ENCODE data around the gene ITPR1. TPM values are rescaled to one million over a fixed set of nuclear protein-coding genes. Genes with fewer than 3 reads are reported as not detected.

Gene ITPR1
- total and polyA plus RNA-seq, 2 of the 4 experiments (the other 2 are of a cell fraction) = 1.8 to 5.7 TPM

GRCh38 chr3:4776980-4777581 is 283.9 kb downstream of the ITPR1 start:
- no peak for ATAC-seq (ENCODE audit: low read depth)
- TF ChIP-seq MXI1 (IDR thresholded peaks at IDR 0.05; ENCODE audit: borderline replicate concordance, low read depth, low read length) (no peak), USF2 (IDR thresholded peaks at IDR 0.05; ENCODE audit: low read depth, low read length) (no peak), NFE2L2 (IDR thresholded peaks at IDR 0.05; ENCODE audit: low read depth, low read length) (no peak), MAZ (IDR thresholded peaks at IDR 0.05; ENCODE audit: borderline replicate concordance, low read depth, low read length) (no peak), POLR2A (IDR thresholded peaks at IDR 0.05; ENCODE audit: low read depth, low read length) (no peak), RAD21 (IDR thresholded peaks at IDR 0.05; ENCODE audit: low read length) (no peak), CHD1 (IDR thresholded peaks at IDR 0.05; ENCODE audit: low read depth, low read length) (no peak), RFX5 (IDR thresholded peaks at IDR 0.05; ENCODE audit: low read depth, low read length) (no peak), FOS (IDR thresholded peaks at IDR 0.05; ENCODE audit: low read depth, low read length) (no peak), ELK1 (IDR thresholded peaks at IDR 0.05; ENCODE audit: borderline replicate concordance, low read depth, low read length) (no peak), SMC3 (IDR thresholded peaks at IDR 0.05; ENCODE audit: low read depth, low read length) (no peak), BHLHE40 (IDR thresholded peaks at IDR 0.05; ENCODE audit: low read depth, low read length) (no peak), CTCF (conservative IDR thresholded peaks at IDR 0.05; ENCODE audit: low read depth, low read length) (no peak), CEBPB (IDR thresholded peaks at IDR 0.05; ENCODE audit: low read depth, low read length) (no peak), MAFK (IDR thresholded peaks at IDR 0.05; ENCODE audit: low read depth, low read length) (no peak), RCOR1 (IDR thresholded peaks at IDR 0.05; ENCODE audit: insufficient replicate concordance, low read length) (no peak)
- CTCF ChIA-PET = interaction anchor here (0.6 kb wide), 1 partner anchor 18 kb away, joined by 3 read pairs; no protein-coding TSS in a partner anchor

More at GRCh38 chr3:4776980-4777581, 283.9 kb downstream of the ITPR1 start:
- no peak overlapping the region for H2BK20ac ChIP-seq (ENCODE audit: low read depth, low read length)
- intact Hi-C loops (cut with micrococcal nuclease) = no loop called here
- H2BK5ac ChIP-seq (ENCODE audit: low read depth, low read length, poor library complexity, severe bottlenecking) = no peak overlapping the region
- H2BK15ac ChIP-seq (ENCODE audit: low read depth, low read length) = no peak overlapping the region
- no peak for DNase-seq
- POLR2A ChIA-PET (ENCODE audit: unreplicated experiment) = no interaction called here
- in situ Hi-C loops (cut with MboI; ENCODE audit: low sequenced_read_pairs) = no loop called here
- H3K4me2 ChIP-seq (ENCODE audit: low read depth, low read length) = no peak overlapping the region
- H3K27me3 ChIP-seq (ENCODE audit: control insufficient read depth, insufficient read depth, low read length) = no peaks in the 10 kb centered on the region
- no peak overlapping the region for H3K56ac ChIP-seq (ENCODE audit: extremely low read depth, insufficient read depth, low read length)
- dilution Hi-C loops (cut with HindIII; ENCODE audit: low sequenced_read_pairs, unreplicated experiment) = no loop called here
- H3K4ac ChIP-seq (ENCODE audit: low read depth, low read length) = no peak overlapping the region
- H4K5ac ChIP-seq (ENCODE audit: low read depth, low read length) = no peak overlapping the region
- H3K4me1 ChIP-seq (ENCODE audit: control insufficient read depth, insufficient read depth, low read length) = peaks cover 4% of the 10 kb centered on the region; the same call in 1 of the 2 replicates
- H2AK9ac ChIP-seq (replicated peaks; ENCODE audit: low read depth, low read length, poor library complexity) = no peak overlapping the region
- no peak overlapping the region for H4K8ac ChIP-seq (ENCODE audit: low read depth in 2 of 2, low read length in 2 of 2)
- H3K79me1 ChIP-seq (ENCODE audit: low read depth in 1 of 2, low read length in 2 of 2) = no peaks in the 10 kb centered on the region
- no peak overlapping the region for H2AK5ac ChIP-seq (ENCODE audit: low read depth, low read length)
- BruUV-seq (replicated peaks) = no TSS peak
- no peak overlapping the region for H4K91ac ChIP-seq (ENCODE audit: insufficient read depth, low read depth, low read length)
- H3K9ac ChIP-seq (ENCODE audit: low read depth, low read length) = no peak overlapping the region
- no peak overlapping the region for H3K4me3 ChIP-seq (ENCODE audit: insufficient read depth, low read depth, low read length)
- H3K14ac ChIP-seq (replicated peaks; ENCODE audit: low read depth, low read length) = no peak overlapping the region
- no peaks in the 10 kb centered on the region for H4K20me1 ChIP-seq (ENCODE audit: insufficient read depth, low read length)
- H3K27ac ChIP-seq (ENCODE audit: insufficient read depth, low read length) = no peak overlapping the region
- H3K23ac ChIP-seq (ENCODE audit: low read depth, low read length) = no peak overlapping the region
- no peak overlapping the region for H3K18ac ChIP-seq (ENCODE audit: low read depth, low read length)
- H3K9me1 ChIP-seq (ENCODE audit: insufficient read depth, low read length) = no peaks in the 10 kb centered on the region
- no peak overlapping the region for H2BK120ac ChIP-seq (ENCODE audit: low read depth, low read length)
- no peaks in the 10 kb centered on the region for H3K9me3 ChIP-seq (ENCODE audit: control insufficient read depth, insufficient read depth, low read length)
- H3K36me3 ChIP-seq (ENCODE audit: control insufficient read depth, insufficient read depth, low read length) = no peaks in the 10 kb centered on the region
- no CpG with 5 or more reads among the region's 5 CpGs for WGBS, 2 experiments (ENCODE audit: extremely low coverage in 2 of 2, insufficient read length in 1 of 2)
- no peak overlapping the region for H2AFZ ChIP-seq (replicated peaks; ENCODE audit: low read length, poor library complexity)
